HL-60 (cell line): ENCODE measurements around the gene ITGAE.

Experiments used
- CTCF ChIP-seq: IDR thresholded peaks from one replicate; pipeline ENCODE4 v1.5.1; 2011; ENCODE audit warnings: low read length, control low read depth, inconsistent platforms; ENCODE audit not compliant: insufficient read depth
- POLR2AphosphoS5 ChIP-seq: IDR thresholded peaks from 2 replicates; pipeline ENCODE4 v1.6.1; 2012; ENCODE audit warnings: low read depth

- no peak for TF ChIP-seq POLR2AphosphoS5
- TF ChIP-seq CTCF, result no peak
Measured at GRCh38 chr17:3838206-3838605, 37.2 kb upstream of the ITGAE start.
